GM18951 (cell line): ENCODE data around the gene BAHCC1.

Experiments used
- POLR2A ChIP-seq: IDR thresholded peaks from 4 replicates; pipeline ENCODE4 v1.6.1; 2011; ENCODE audit warnings: mild to moderate bottlenecking; ENCODE audit not compliant: insufficient read length, insufficient read depth; ENCODE audit errors: extremely low read depth
- in situ Hi-C: fragments of 300-500 bp; cut with MboI; formaldehyde crosslinking; loops from one replicate; pipeline ENCODE4 v1.12.0; 2022; ENCODE audit warnings: low sequenced_read_pairs, mixed read lengths, inconsistent platforms; ENCODE audit not compliant: unreplicated experiment

Gene BAHCC1

DNA sequence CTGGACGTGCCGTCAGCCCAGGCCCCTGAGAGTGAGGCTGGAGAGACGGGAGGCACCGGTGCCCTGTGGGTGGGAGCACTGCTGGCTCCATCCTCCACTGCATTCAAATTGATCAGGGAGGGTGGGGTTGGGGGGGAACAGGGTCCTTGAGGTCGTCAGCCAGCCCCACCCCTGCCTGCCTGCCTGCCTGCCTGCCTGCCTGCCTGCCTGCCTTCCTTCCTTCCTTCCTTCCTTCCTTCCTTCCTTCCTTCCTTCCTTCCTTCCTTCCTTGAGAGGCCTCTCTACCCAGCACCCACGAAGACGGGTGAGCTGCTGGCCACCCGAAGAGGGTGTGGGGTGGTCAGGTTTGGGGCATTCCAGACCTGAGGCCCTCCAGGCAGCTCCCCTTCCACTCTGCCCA lies 16.0 kb downstream of the BAHCC1 start:
- in situ Hi-C loops: no loop called here
- no peak for TF ChIP-seq POLR2A

DNA sequence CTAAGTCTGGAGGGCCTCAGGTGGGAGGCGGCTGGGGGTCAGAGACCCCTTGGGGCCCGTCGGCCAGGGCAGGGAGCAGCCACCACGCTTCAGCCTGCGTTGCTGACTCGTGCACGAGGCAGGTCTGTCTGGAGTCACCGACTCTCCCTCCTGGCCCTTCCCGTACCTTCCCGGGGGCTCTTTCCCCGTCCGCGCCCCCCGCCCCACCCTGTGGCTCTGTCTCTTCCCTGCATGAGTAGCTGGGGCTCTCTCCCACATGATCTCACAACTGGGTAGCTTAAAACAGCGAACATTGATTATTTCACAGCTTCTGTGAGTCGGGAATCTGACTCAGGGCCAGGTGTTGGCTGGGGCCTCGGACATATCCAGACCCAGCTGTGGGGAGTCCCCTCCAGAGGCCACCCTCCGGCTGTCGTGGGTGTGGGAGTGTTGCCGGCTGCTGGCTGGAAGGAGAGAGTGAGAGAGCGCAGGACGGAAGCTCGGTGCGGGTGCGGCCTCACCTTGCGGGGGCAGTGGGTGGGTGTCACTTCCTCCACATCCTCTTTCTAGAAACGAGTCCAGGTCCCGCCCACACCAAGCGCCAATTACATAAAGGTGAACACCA lies 17.3 kb downstream of the BAHCC1 start:
- in situ Hi-C loops: no loop called here

DNA sequence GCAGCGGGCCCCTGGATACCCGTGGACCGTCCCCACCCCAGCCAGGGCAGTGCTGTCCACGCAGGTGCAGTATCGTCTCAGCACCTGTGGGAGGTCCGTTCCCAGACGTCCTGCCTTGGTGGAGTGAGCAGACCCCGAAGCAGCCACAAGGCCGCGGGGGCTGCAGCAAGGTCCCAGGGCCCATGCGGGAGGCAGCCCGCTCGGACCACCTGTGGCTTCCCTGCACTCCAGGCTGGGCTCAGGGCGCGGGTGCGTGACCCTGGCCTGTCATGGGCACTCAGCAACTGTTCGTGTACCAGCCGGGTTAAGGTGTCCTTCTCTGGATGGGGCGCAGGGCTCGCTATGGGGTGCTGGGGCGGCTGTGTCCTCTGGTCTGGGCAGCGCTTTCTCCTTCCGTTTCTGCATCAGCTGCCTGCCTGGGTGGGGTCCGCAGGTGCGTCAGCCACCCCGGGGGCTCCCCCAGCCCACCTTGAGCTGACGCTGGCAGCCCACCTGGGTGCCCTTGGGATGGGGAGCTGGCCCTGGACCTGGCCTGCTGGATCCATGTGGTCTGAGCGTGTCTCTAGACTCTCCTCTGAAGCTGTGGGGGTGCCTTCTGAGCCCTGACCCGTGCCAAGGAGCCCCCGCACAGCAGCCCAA lies 18.4 kb downstream of the BAHCC1 start:
- in situ Hi-C loops: no loop called here
- TF ChIP-seq POLR2A: no peak

More for the DNA sequence above, 17.3 kb downstream of the BAHCC1 start:
- no peak for TF ChIP-seq POLR2A

- TF ChIP-seq POLR2A: no peak
- in situ Hi-C loops: no loop called here
These were observed 19.7 kb downstream of the BAHCC1 start for GRCh38 chr17:81414756-81415516.

GRCh38 chr17:81415681-81416080 lies 20.4 kb downstream of the BAHCC1 start:
- TF ChIP-seq POLR2A: no peak
- in situ Hi-C loops: no loop called here

- in situ Hi-C loops: no loop called here
- TF ChIP-seq POLR2A: no peak
These were observed 21.4 kb downstream of the BAHCC1 start for GRCh38 chr17:81416612-81417011.

DNA sequence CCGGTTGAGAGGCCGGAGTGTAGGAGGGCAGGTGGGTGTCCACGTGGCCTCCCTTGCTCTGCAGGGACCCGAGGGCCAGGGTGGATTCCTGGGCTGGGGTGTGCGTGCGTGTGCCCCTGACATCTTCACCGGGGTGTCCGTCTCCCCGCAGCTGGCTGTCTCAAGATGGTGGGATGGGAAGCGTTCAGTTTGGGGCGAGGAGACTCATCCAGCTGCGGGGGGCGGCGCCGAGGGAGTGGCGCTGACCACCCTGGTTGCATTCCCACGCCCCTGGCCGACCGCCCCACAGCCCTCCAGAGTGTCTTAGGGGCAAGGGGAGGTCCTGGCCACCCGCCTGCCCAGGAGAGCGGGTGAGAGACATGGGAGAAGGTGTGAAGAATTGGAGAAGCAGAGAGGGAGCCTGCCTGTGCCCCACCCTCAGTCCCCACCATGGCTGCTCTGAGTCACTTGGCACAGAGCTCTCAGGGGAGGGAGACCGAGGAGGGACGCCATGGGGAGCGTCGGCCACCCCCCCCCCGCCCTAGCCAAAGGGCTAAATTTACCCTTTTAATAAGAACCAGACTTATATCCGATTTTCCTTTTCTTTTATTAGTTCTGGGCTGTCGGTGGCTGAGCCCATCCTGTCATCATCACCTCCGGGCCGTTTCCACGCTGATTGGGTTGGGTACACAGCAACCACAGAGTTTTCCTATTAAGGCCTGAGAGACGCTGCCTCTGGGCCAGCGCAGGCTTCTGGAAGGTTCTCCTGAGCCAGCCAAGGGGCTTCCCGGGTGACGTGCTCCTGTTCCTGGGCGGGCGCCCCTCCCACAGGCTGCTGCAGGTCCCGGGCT lies 22.0 kb downstream of the BAHCC1 start:
- in situ Hi-C loops: no loop called here
- TF ChIP-seq POLR2A: no peak

- TF ChIP-seq POLR2A: no peak
- in situ Hi-C loops: no loop called here
These were observed 22.8 kb downstream of the BAHCC1 start for GRCh38 chr17:81417879-81418709.

DNA sequence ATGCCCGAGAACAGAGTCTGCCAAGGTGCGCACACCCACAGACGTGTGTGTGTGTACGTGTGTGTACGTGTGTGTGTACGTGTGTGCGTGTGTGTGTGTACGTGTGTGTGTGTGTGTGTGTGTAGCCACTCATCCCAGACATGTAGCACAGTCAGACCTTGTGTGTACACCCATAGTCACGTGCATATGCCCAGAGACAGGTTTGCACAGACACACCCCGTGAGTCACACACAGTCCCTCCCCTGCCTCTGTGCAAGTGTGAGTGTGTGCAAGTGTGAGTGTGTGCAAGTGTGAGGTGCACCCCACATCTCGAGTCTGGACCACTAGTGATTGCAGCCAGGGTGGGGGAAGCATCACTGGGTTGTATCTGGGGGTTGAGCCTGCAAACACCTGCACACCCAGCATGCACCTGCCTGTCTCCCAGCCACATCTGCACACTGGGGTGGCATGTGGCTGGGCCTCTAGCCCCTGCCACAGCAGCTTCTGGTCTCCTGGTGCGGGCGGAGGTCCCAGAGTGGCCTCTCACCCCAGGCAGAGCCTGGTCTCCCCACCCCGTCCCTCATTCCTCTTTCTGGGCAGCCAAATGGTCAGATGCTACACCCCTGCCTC lies 23.6 kb downstream of the BAHCC1 start:
- no peak for TF ChIP-seq POLR2A
- in situ Hi-C loops: no loop called here

- in situ Hi-C loops: no loop called here
- TF ChIP-seq POLR2A: no peak
These were observed 24.1 kb downstream of the BAHCC1 start for GRCh38 chr17:81419319-81419885.

- in situ Hi-C loops: no loop called here
- no peak for TF ChIP-seq POLR2A
These were observed 24.9 kb downstream of the BAHCC1 start for GRCh38 chr17:81419886-81420768.
